HepG2 (cell line): Measurements from ENCODE around the gene IFT172. TPM values are rescaled to one million over a fixed set of nuclear protein-coding genes. Genes with fewer than 3 reads are reported as not detected.

Source experiments
- KLF15 ChIP-seq: sonication (generic); formaldehyde crosslinking; IDR thresholded peaks from 2 replicates; pipeline ENCODE4 v1.8.1; 2023; ENCODE audit warnings: borderline replicate concordance, mild to moderate bottlenecking, inconsistent platforms, missing genetic modification reagents, mixed read lengths
- RXRA ChIP-seq: sonication (generic); formaldehyde crosslinking; IDR thresholded peaks from 2 replicates; pipeline ENCODE4 v1.5.1; 2020; ENCODE audit warnings: missing genetic modification reagents
- ZFP41 ChIP-seq: sonication (generic); formaldehyde crosslinking; IDR thresholded peaks from 2 replicates; pipeline ENCODE4 v1.4.0; 2020; ENCODE audit warnings: mild to moderate bottlenecking, missing genetic modification reagents, borderline replicate concordance
- ZMYM3 ChIP-seq: sonication (generic); formaldehyde crosslinking; IDR thresholded peaks from 2 replicates; pipeline ENCODE4 v1.5.1; 2020; ENCODE audit warnings: mild to moderate bottlenecking, missing genetic modification reagents
- ZNF10 ChIP-seq: sonication (generic); formaldehyde crosslinking; IDR thresholded peaks from 2 replicates; pipeline ENCODE4 v1.4.0; 2020; ENCODE audit warnings: mild to moderate bottlenecking, low read depth, missing genetic modification reagents, borderline replicate concordance
- ZNF251 ChIP-seq: sonication (generic); formaldehyde crosslinking; IDR thresholded peaks from 2 replicates; pipeline ENCODE4 v1.9.0; 2021; ENCODE audit warnings: mild to moderate bottlenecking, missing genetic modification reagents
- ZNF468 ChIP-seq: sonication (generic); formaldehyde crosslinking; IDR thresholded peaks from 2 replicates; pipeline ENCODE4 v1.8.0; 2022; ENCODE audit warnings: mild to moderate bottlenecking, moderate library complexity, missing genetic modification reagents
- ZNF550 ChIP-seq: sonication (generic); formaldehyde crosslinking; IDR thresholded peaks from 2 replicates; pipeline ENCODE4 v1.4.0; 2020; ENCODE audit warnings: mild to moderate bottlenecking, missing genetic modification reagents, borderline replicate concordance
- ZNF619 ChIP-seq: sonication (generic); formaldehyde crosslinking; IDR thresholded peaks from 2 replicates; pipeline ENCODE4 v1.4.0; 2020; ENCODE audit warnings: mild to moderate bottlenecking, missing genetic modification reagents
- polyA plus RNA-seq, 8 experiments: library from polyadenylated mRNA; depleted of rRNA in 3 of 8; stranded (reverse) in 7 of 8; unstranded in 1 of 8; fragments of >200 nt; fragmentation: Illumina TruSeq in 4 of 8; extraction: Trizol in 4 of 8; gene quantifications; 2 replicates each; pipeline versions ENCODE4 v1.2.1 to v1.2.3, GENCODE V29; 2011 to 2016; ENCODE audit warnings: low read depth in 4 of 8, missing spikeins in 1 of 8, mixed read lengths in 1 of 8; ENCODE audit not compliant: insufficient read depth in 1 of 8
- total RNA-seq, 5 experiments: library from RNA; depleted of rRNA; stranded (reverse); fragments of >200 nt; fragmentation: Illumina TruSeq; extraction: Trizol; gene quantifications; 2 replicates each; pipeline ENCODE4 v1.2.3, GENCODE V29; 2016; ENCODE audit warnings: low read depth in 1 of 5
- TF ChIP-seq, protein P1 (sequence below): sonication (generic); formaldehyde crosslinking; IDR thresholded peaks from 2 replicates; pipeline ENCODE4 v1.8.0; 2022; ENCODE audit warnings: missing genetic modification reagents, mild to moderate bottlenecking, inconsistent platforms, borderline replicate concordance
- TF ChIP-seq, protein P2 (sequence below): sonication (generic); formaldehyde crosslinking; IDR thresholded peaks from 2 replicates; pipeline ENCODE4 v1.4.0; 2020; ENCODE audit warnings: mild to moderate bottlenecking, missing genetic modification reagents
- TF ChIP-seq, protein P3 (sequence below), 2 experiments: IDR thresholded peaks; 2 replicates each; pipeline ENCODE4 v1.6.1; 2011 to 2012; ENCODE audit warnings: low read length in 2 of 2, borderline replicate concordance in 1 of 2, low read depth in 1 of 2, mild to moderate bottlenecking in 1 of 2, moderate library complexity in 1 of 2
- TF ChIP-seq, protein P4 (sequence below): sonication (generic); formaldehyde crosslinking; IDR thresholded peaks from 2 replicates; pipeline ENCODE4 v1.5.0; 2020; ENCODE audit warnings: mild to moderate bottlenecking, missing genetic modification reagents, borderline replicate concordance
- TF ChIP-seq, protein P5 (sequence below): sonication (generic); formaldehyde crosslinking; IDR thresholded peaks from 2 replicates; pipeline ENCODE4 v1.4.0; 2020; ENCODE audit warnings: missing genetic modification reagents

IFT172 gene
- total and polyA plus RNA-seq, 2 of the 13 experiments (the other 11 are each of a cell fraction or from before 2014, with no cell fraction given), result 21.6 to 35.7 TPM

DNA sequence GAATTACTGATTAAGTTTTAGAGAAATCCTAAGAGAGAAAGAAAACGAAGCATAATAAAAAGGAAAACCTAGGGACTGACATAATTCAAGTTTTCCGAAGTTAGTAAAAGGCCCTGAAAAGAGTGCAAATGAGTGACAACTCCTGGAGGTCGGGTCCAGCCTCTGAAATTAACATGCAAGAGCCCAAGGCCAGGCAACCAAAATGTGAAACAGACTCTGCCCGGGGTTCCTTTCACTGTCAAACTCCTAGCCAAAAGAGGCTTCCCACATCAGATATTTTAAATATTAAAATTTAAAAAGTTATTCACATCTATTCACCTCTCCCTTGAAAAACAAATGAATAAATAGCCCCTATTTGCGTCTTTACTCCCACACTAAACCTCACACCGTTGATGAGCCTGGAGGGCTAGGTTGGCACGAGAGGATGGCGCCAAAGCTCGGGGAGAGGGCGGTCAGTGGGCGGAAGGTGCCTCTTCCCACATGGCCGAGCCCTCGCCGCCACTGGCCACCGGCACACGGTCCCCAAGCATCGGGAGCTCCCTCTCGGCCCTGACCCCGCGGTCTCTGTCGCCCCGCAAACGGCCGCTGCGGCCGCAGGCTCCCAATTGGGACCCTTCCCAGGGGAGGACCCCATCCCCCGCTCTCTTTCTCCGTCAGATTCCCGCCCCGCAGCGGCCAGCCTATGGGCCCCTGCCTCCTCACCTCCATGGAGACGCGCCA is 80.8 kb downstream of the IFT172 start (continued):
- no peak for TF ChIP-seq ZNF468
- TF ChIP-seq RXRA (CRISPR knock-in tag), result peak; percentile 11; the same call in 1 of the 2 replicates
- TF ChIP-seq, protein P1, sequence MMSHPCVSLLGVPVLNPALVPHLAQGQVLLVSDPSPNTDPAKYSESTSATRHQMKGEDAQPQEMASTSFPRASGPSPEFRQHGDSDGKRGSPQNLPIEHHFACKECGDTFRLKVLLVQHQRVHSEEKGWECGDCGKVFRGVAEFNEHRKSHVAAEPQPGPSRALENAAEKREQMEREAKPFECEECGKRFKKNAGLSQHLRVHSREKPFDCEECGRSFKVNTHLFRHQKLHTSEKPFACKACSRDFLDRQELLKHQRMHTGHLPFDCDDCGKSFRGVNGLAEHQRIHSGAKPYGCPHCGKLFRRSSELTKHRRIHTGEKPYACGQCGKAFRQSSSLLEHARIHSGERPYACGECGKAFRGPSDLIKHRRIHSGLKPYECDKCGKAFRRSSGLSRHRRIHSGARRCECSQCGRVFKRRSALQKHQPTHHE (CRISPR knock-in tag), result no peak
- TF ChIP-seq, protein P2, sequence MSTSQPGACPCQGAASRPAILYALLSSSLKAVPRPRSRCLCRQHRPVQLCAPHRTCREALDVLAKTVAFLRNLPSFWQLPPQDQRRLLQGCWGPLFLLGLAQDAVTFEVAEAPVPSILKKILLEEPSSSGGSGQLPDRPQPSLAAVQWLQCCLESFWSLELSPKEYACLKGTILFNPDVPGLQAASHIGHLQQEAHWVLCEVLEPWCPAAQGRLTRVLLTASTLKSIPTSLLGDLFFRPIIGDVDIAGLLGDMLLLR (CRISPR knock-in tag), result no peak
- TF ChIP-seq, protein P3, sequence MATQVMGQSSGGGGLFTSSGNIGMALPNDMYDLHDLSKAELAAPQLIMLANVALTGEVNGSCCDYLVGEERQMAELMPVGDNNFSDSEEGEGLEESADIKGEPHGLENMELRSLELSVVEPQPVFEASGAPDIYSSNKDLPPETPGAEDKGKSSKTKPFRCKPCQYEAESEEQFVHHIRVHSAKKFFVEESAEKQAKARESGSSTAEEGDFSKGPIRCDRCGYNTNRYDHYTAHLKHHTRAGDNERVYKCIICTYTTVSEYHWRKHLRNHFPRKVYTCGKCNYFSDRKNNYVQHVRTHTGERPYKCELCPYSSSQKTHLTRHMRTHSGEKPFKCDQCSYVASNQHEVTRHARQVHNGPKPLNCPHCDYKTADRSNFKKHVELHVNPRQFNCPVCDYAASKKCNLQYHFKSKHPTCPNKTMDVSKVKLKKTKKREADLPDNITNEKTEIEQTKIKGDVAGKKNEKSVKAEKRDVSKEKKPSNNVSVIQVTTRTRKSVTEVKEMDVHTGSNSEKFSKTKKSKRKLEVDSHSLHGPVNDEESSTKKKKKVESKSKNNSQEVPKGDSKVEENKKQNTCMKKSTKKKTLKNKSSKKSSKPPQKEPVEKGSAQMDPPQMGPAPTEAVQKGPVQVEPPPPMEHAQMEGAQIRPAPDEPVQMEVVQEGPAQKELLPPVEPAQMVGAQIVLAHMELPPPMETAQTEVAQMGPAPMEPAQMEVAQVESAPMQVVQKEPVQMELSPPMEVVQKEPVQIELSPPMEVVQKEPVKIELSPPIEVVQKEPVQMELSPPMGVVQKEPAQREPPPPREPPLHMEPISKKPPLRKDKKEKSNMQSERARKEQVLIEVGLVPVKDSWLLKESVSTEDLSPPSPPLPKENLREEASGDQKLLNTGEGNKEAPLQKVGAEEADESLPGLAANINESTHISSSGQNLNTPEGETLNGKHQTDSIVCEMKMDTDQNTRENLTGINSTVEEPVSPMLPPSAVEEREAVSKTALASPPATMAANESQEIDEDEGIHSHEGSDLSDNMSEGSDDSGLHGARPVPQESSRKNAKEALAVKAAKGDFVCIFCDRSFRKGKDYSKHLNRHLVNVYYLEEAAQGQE (IDR thresholded peaks at IDR 0.05; ENCODE audit: borderline replicate concordance in 1 of 2, low read depth in 1 of 2, low read length in 2 of 2), result no peak
- TF ChIP-seq ZMYM3, result no peak
- no peak for TF ChIP-seq ZNF10 (CRISPR knock-in tag)
- TF ChIP-seq ZFP41 (CRISPR knock-in tag), result peak; percentile 32; the same call in 1 of the 2 replicates
- TF ChIP-seq ZNF251 (CRISPR knock-in tag), result no peak
- no peak for TF ChIP-seq KLF15
- TF ChIP-seq ZNF550 (CRISPR knock-in tag), result no peak
- TF ChIP-seq, protein P4, sequence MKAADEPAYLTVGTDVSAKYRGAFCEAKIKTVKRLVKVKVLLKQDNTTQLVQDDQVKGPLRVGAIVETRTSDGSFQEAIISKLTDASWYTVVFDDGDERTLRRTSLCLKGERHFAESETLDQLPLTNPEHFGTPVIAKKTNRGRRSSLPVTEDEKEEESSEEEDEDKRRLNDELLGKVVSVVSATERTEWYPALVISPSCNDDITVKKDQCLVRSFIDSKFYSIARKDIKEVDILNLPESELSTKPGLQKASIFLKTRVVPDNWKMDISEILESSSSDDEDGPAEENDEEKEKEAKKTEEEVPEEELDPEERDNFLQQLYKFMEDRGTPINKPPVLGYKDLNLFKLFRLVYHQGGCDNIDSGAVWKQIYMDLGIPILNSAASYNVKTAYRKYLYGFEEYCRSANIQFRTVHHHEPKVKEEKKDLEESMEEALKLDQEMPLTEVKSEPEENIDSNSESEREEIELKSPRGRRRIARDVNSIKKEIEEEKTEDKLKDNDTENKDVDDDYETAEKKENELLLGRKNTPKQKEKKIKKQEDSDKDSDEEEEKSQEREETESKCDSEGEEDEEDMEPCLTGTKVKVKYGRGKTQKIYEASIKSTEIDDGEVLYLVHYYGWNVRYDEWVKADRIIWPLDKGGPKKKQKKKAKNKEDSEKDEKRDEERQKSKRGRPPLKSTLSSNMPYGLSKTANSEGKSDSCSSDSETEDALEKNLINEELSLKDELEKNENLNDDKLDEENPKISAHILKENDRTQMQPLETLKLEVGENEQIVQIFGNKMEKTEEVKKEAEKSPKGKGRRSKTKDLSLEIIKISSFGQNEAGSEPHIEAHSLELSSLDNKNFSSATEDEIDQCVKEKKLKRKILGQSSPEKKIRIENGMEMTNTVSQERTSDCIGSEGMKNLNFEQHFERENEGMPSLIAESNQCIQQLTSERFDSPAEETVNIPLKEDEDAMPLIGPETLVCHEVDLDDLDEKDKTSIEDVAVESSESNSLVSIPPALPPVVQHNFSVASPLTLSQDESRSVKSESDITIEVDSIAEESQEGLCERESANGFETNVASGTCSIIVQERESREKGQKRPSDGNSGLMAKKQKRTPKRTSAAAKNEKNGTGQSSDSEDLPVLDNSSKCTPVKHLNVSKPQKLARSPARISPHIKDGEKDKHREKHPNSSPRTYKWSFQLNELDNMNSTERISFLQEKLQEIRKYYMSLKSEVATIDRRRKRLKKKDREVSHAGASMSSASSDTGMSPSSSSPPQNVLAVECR (CRISPR knock-in tag), result no peak
- no peak for TF ChIP-seq ZNF619 (CRISPR knock-in tag)
- TF ChIP-seq, protein P5, sequence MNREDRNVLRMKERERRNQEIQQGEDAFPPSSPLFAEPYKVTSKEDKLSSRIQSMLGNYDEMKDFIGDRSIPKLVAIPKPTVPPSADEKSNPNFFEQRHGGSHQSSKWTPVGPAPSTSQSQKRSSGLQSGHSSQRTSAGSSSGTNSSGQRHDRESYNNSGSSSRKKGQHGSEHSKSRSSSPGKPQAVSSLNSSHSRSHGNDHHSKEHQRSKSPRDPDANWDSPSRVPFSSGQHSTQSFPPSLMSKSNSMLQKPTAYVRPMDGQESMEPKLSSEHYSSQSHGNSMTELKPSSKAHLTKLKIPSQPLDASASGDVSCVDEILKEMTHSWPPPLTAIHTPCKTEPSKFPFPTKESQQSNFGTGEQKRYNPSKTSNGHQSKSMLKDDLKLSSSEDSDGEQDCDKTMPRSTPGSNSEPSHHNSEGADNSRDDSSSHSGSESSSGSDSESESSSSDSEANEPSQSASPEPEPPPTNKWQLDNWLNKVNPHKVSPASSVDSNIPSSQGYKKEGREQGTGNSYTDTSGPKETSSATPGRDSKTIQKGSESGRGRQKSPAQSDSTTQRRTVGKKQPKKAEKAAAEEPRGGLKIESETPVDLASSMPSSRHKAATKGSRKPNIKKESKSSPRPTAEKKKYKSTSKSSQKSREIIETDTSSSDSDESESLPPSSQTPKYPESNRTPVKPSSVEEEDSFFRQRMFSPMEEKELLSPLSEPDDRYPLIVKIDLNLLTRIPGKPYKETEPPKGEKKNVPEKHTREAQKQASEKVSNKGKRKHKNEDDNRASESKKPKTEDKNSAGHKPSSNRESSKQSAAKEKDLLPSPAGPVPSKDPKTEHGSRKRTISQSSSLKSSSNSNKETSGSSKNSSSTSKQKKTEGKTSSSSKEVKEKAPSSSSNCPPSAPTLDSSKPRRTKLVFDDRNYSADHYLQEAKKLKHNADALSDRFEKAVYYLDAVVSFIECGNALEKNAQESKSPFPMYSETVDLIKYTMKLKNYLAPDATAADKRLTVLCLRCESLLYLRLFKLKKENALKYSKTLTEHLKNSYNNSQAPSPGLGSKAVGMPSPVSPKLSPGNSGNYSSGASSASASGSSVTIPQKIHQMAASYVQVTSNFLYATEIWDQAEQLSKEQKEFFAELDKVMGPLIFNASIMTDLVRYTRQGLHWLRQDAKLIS (CRISPR knock-in tag), result no peak
